ENCODE measurements around the gene SPTLC3. TPM values are rescaled to one million over a fixed set of nuclear protein-coding genes. Genes with fewer than 3 reads are reported as not detected.

SPTLC3 gene
- total and polyA plus RNA-seq, 12 donors, result 1.4 to 15.7 (median 8.7) TPM

DNA sequence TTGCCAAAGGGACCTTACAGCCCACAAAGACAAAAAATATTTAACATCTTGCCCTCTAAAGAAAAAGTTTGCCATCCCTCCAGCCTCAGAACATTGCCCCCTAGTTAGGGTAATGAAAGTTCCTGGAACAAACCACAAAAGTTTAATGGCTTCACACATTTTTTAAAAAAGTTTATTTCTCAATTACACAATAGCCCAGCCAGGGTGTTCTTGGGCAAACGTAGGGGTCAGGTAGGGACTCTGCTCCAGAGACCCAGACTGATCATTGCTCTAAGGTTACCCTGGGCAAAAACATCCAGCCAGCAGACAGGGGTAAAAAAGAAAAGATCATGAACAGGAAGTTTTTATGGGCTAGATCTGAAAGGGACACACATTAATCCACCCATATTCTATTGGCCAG, 207.8 kb downstream of the SPTLC3 start:
- Histone ChIP-seq H3K9me3 (replicated peaks in 1 of 3) (no peaks in the 10 kb centered on the region), H3K36me3 (replicated peaks in 1 of 2) (no peaks in the 10 kb centered on the region), H3K4me3 (no peak overlapping the region), H3K27me3 (peaks cover 29% of the 10 kb centered on the region), H3K27ac (no peak overlapping the region), H3K4me1 (replicated peaks in 1 of 2) (peaks cover 0 to 14% of the 10 kb centered on the region in 2 donors)
- TF ChIP-seq, protein P1, sequence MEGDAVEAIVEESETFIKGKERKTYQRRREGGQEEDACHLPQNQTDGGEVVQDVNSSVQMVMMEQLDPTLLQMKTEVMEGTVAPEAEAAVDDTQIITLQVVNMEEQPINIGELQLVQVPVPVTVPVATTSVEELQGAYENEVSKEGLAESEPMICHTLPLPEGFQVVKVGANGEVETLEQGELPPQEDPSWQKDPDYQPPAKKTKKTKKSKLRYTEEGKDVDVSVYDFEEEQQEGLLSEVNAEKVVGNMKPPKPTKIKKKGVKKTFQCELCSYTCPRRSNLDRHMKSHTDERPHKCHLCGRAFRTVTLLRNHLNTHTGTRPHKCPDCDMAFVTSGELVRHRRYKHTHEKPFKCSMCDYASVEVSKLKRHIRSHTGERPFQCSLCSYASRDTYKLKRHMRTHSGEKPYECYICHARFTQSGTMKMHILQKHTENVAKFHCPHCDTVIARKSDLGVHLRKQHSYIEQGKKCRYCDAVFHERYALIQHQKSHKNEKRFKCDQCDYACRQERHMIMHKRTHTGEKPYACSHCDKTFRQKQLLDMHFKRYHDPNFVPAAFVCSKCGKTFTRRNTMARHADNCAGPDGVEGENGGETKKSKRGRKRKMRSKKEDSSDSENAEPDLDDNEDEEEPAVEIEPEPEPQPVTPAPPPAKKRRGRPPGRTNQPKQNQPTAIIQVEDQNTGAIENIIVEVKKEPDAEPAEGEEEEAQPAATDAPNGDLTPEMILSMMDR (IDR thresholded peaks at IDR 0.05), result no peak
- TF ChIP-seq POLR2A (IDR thresholded peaks at IDR 0.05), result no peak
- DNase-seq, result no peak
- 27 to 51% (median 35%) methylated on average over 1 of the region's 1 CpG for WGBS, 4 donors
- intact Hi-C loops (cut with DNase I), result no loop called here

Other genes starting within 250 kb of the SPTLC3 start
- gene ISM1, start 212.3 kb downstream of the SPTLC3 start, total RNA-seq, result 1 to 10 TPM in 5 of 9 donors, under 1 TPM in 4; 0.17 to 4.4 (median 1.4) TPM
- gene ISM1, start 212.3 kb downstream of the SPTLC3 start, polyA plus RNA-seq, result 1 to 10 TPM; 1.1 to 3.4 (median 2.1) TPM

All from adrenal gland (tissue), 12 donors.